Measurements from ENCODE around the gene SCRG1.
A peak's percentile ranks its signal among the peaks of the same experiment; 100 is the strongest.

The SCRG1 gene

DNA sequence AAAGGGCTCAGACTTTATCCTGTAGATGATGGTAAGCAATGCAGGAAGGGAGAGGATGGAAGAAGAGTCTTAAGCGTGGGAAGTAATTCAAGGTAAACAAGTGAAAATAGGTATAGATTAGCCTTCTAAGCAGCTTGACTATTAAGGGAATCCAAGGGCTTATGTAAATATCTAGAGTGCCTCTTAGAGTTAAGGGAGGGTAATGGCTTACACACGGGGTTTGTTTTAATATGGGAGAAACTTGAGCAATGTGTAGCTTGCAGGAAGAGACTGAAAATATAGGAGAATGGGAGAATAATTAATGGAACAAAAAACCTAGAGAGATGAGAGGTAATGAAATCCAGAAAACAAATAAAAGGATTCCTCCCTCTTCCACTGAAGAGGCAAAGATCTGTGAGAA lies 41.0 kb downstream of the SCRG1 start:
- peak; percentile 43 for DNase-seq

DNA sequence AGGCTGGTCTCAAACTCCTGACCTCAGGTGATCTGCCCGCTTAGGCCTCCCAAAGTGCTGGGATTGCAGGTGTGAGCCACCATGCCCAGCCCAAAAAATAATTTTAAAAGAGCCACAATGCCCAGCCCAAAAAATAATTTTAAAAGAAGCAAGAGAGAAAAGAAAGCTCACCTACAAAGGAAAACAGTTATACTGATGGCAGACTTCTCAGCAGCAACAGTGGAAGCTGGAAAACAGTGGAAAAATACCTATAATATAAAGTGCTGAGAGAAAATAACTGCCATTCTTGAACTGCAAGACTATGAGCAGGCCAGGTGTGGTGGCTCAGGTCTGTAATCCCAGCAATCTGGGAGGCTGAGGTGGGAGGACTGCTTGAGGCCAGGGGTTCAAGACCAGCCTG lies 51.4 kb downstream of the SCRG1 start:
- no peak for DNase-seq

DNA sequence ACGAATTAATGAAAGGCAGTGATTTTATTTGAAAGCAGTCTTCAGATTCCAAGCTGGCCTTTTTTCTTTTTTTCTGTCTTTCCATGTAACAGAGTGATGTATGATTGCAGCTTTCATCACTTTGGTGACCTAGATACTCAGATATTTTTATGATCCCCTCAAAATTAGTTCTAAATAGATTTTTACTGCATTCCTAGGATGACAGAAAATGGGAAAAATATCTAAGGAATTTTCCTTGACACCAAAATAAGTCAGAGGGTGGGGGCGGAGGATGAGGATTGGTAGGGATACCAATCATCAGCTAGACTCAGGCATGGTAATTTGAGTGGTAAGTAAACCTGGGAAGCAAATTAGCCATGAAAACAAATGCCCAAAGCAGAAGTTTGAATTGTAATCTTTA lies 52.8 kb downstream of the SCRG1 start:
- no peak for DNase-seq

DNA sequence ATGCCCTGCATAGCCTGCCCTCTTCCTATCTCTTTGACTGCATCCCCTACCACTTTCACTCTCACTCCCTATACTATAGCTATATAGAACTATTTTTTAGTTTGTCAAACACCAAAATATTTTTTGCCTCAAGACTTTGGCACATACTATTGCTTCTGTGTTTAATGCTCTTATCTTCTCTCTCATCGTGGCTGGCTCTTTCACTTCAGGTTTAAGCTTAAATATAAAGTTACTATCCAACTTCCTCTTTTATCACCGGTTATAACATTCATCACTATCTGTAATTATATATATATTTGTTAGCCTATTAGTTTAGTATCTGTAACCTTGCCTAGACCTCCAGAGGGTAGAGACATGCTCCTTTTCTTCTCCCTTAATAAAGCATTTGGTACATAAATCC lies 53.3 kb downstream of the SCRG1 start:
- DNase-seq, result no peak

DNA sequence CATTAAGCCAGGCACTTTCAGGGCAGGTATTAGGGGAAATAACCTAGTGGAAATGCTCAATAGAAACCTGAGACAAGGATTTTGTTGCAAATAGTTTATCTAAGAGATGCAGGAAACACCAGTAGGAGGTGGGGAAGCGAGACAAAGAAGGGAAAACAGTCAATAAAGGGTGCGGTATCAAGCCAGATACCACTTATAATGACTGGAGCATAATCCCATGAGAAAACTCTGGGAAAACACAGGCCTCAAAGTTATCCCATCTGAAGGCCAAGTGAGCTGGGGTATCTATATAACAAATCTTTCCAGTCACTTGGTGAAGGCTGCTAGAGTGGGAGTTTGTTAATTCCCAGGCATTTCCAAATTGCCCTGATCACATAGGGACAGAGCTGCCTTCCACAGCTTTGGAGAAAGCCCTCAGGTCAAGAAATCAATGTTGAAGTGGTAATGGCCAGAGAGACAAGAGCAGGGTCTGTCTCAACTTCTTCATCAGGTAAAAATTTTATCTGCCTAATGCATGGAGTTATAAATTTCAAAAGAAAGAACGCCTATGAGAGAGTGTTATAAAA lies 55.0 kb downstream of the SCRG1 start:
- no peak for DNase-seq

DNA sequence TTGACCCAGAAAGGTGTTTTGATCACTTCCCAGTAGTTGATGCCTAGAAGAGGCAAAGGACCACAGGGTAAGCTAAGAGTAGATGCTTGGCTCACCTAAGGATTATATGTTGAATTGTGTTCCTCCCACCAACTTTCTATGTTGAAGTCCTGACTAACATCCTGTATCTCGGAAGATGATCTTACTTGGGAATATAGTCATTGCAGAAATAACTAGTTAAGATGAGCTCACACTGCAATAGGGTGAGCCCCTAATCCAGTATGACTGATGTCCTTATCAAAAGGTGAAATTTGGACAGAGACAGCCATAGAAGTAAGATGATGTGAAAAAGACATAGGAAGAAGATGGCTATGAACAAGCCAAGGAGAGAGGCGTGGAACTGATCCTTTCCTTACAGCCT lies 61.5 kb downstream of the SCRG1 start:
- no peak for DNase-seq

DNA sequence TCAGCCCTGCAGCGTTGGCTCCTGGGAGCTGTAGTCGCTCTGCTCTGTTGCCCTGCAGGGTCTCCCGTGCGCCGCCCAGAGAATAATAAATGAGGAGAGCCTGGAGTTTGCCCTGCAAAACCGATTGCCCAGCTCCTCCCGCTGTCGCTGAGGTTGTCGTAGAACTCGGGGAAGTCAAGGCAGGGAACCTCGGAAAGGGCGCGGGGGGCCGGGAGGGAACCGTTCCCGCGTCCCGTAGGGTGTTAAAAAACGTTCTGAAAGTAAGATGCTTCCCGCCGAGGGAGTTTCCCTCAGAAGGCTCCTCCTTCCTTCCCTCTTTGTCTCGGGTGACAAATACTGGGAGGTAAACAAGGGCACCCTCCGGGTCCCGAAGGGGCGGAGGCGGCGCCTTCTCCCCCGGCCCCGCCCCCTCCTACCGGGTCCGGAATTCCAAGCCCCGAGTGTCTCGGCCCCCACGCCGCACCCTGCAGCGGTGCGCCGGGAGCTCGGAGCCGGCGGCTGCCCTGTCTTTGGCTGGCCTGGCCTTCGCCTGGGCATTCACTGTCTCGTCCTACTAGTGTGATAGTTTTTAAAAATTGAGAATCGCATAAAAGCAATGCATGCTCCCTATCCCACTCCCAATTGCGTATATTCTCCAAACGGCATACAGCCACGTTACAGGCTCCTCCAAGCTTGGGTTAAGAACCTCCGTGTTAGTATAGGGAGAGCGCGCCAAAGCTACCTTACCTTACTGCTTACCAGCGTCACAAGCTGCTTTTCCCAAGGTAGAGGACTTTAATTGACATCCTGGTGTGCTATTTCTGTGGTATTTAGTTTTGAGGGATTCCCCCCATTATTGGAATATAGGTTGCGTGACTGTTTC lies 63.8 kb downstream of the SCRG1 start:
- peak; percentile 25 for DNase-seq
